CD14-positive monocyte (primary cell): Measurements from ENCODE around the gene NTN3. TPM values are rescaled to one million over a fixed set of nuclear protein-coding genes. Genes with fewer than 3 reads are reported as not detected.
A peak's percentile ranks its signal among the peaks of the same experiment; 100 is the strongest.

Experiments
- DNase-seq, 3 donors: peaks; one replicate each; pipeline ENCODE4 v3.0.0-alpha.2; 2011 to 2022
- H2AFZ ChIP-seq: 2 replicates; pipeline ENCODE4 v1.6.0; 2012; ENCODE audit warnings: mild to moderate bottlenecking, low read depth, low read length, inconsistent platforms; ENCODE audit not compliant: insufficient read depth, poor library complexity, severe bottlenecking
- H3K27ac ChIP-seq, 2 donors: 1 replicate in 1 of 2; 2 replicates in 1 of 2; pipeline ENCODE4 v1.5.1; 2012 to 2013; ENCODE audit warnings: low read length in 2 of 2, control low read depth in 1 of 2, inconsistent platforms in 1 of 2, low read depth in 1 of 2, mild to moderate bottlenecking in 1 of 2
- H3K27me3 ChIP-seq, 2 donors: one replicate each; pipeline versions ENCODE4 v1.6.0 to v1.6.1; 2011 to 2013; ENCODE audit warnings: low read length in 2 of 2; ENCODE audit not compliant: control insufficient read depth in 2 of 2, insufficient read depth in 2 of 2
- H3K36me3 ChIP-seq, 2 donors: replicated peaks in 1 of 2; 1 replicate in 1 of 2; 2 replicates in 1 of 2; pipeline versions ENCODE4 v1.5.1 to v1.6.1; 2012 to 2013; ENCODE audit warnings: low read length in 2 of 2, control low read depth in 1 of 2, inconsistent platforms in 1 of 2, mild to moderate bottlenecking in 1 of 2; ENCODE audit not compliant: insufficient read depth in 2 of 2, control insufficient read depth in 1 of 2
- H3K4me1 ChIP-seq, 2 donors: 1 replicate in 1 of 2; 2 replicates in 1 of 2; pipeline versions ENCODE4 v1.5.1 to v1.6.1; 2012 to 2013; ENCODE audit warnings: low read length in 2 of 2, control low read depth in 1 of 2, inconsistent platforms in 1 of 2, mild to moderate bottlenecking in 1 of 2, moderate library complexity in 1 of 2; ENCODE audit not compliant: insufficient read depth in 2 of 2, control insufficient read depth in 1 of 2
- H3K4me2 ChIP-seq: replicated peaks from 2 replicates; pipeline ENCODE3; 2012; ENCODE audit warnings: low read length, moderate library complexity, mild to moderate bottlenecking; ENCODE audit not compliant: poor library complexity, severe bottlenecking; ENCODE audit errors: extremely low read depth
- H3K4me3 ChIP-seq, 3 experiments: fragments of 200-600 bp in 1 of 3; sonication (generic) in 1 of 3; replicated peaks in 1 of 3; 1 replicate in 2 of 3; 2 replicates in 1 of 3; pipeline ENCODE4 v1.5.1; 2011 to 2013; ENCODE audit warnings: low read length in 3 of 3, mild to moderate bottlenecking in 3 of 3, control low read depth in 2 of 3, low read depth in 2 of 3, inconsistent platforms in 1 of 3, moderate library complexity in 1 of 3
- H3K79me2 ChIP-seq: 2 replicates; pipeline ENCODE4 v1.6.0; 2012; ENCODE audit warnings: mild to moderate bottlenecking, control low read depth, inconsistent platforms, low read length, moderate library complexity; ENCODE audit not compliant: insufficient read depth
- H3K9ac ChIP-seq: 2 replicates; pipeline ENCODE4 v1.6.0; 2017; ENCODE audit warnings: low read length, mild to moderate bottlenecking; ENCODE audit not compliant: insufficient read depth, poor library complexity, severe bottlenecking
- H3K9me3 ChIP-seq, 2 donors: replicated peaks in 1 of 2; 1 replicate in 1 of 2; 2 replicates in 1 of 2; pipeline versions ENCODE4 v1.5.1 to v1.6.1; 2012 to 2013; ENCODE audit warnings: low read length in 2 of 2, control low read depth in 1 of 2; ENCODE audit not compliant: control insufficient read depth in 1 of 2, insufficient read depth in 1 of 2
- H4K20me1 ChIP-seq: 2 replicates; pipeline ENCODE4 v1.6.0; 2012; ENCODE audit warnings: mild to moderate bottlenecking, low read length, control low read depth, moderate library complexity; ENCODE audit not compliant: insufficient read depth
- H3K27ac Mint-ChIP-seq, 7 donors: one replicate each; pipeline ENCODE4 v1.8.0; 2020; ENCODE audit warnings: mild to moderate bottlenecking in 7 of 7, mixed read lengths in 7 of 7, moderate library complexity in 6 of 7, inconsistent platforms in 2 of 7
- H3K27me3 Mint-ChIP-seq, 3 donors: one replicate each; pipeline ENCODE4 v1.8.0; 2021 to 2022; ENCODE audit warnings: low read depth in 3 of 3, mild to moderate bottlenecking in 3 of 3, mixed read lengths in 3 of 3, moderate library complexity in 3 of 3, inconsistent platforms in 1 of 3
- H3K36me3 Mint-ChIP-seq, 2 donors: one replicate each; pipeline ENCODE4 v1.8.0; 2020; ENCODE audit warnings: mixed read lengths in 2 of 2, inconsistent platforms in 1 of 2, mild to moderate bottlenecking in 1 of 2
- H3K4me1 Mint-ChIP-seq: one replicate; pipeline ENCODE4 v1.8.0; 2020; ENCODE audit warnings: mild to moderate bottlenecking, mixed read lengths
- H3K4me3 Mint-ChIP-seq, 2 donors: one replicate each; pipeline ENCODE4 v1.8.0; 2020; ENCODE audit warnings: mild to moderate bottlenecking in 2 of 2, mixed read lengths in 2 of 2, moderate library complexity in 1 of 2
- H3K9me3 Mint-ChIP-seq, 7 donors: one replicate each; pipeline ENCODE4 v1.8.0; 2020 to 2022; ENCODE audit warnings: mixed read lengths in 7 of 7, mild to moderate bottlenecking in 6 of 7, moderate library complexity in 6 of 7, inconsistent platforms in 2 of 7
- WGBS: methylation state at CpG from one replicate; pipeline ENCODE4 v1.1.5; 2013; ENCODE audit warnings: missing lambda C conversion rate; ENCODE audit not compliant: insufficient coverage; 5-methylcytosine and 5-hydroxymethylcytosine counted together
- intact Hi-C, 2 donors: fragments of 100-400 bp; cut with micrococcal nuclease; formaldehyde crosslinking; loops; one replicate each; pipeline versions ENCODE4 v1.15.0 to v1.15.1; 2023
- polyA plus RNA-seq, 3 donors: library from polyadenylated mRNA; depleted of rRNA in 1 of 3; unstranded in 2 of 3; stranded (reverse) in 1 of 3; fragments of 300-500 nt in 2 of 3; fragments of >200 nt in 1 of 3; fragmentation: Illumina TruSeq in 2 of 3; gene quantifications; 1 replicate in 2 of 3; 2 replicates in 1 of 3; pipeline ENCODE4 v1.2.3, GENCODE V29; 2012 to 2021
- TF ChIP-seq, protein P1 (sequence below): fragments of 200-600 bp; IDR thresholded peaks from one replicate; pipeline ENCODE4 v1.8.0; 2022; ENCODE audit warnings: antibody characterized with exemption, mild to moderate bottlenecking

The NTN3 gene
- polyA plus RNA-seq, 3 donors: not detected

DNA sequence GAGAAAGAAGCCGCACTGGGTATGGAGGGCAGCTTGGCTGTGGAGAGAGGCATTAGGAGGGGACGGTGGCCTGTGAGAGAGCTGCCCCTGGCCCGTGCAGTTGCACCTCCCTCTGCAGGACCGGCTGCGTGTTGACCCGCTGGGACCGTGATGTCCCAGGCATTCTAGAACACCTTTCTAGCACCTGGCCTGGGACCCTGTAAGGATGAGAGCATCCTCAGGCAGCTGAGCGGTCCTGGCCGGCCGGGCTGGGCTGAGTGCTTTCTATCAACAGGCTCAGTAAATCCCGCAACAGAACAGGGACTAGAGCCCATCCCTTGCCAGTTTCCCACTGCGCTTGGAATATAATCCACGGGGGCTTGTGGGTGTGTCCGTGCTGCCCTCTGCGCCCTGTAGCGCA lies 18.5 kb downstream of the NTN3 start:
- H3K4me1 Mint-ChIP-seq: peaks cover 34% of the 10 kb centered on the region
- peaks cover 2 to 4% (median 2%) of the 10 kb centered on the region in 3 donors for H3K27me3 Mint-ChIP-seq
- H3K9ac ChIP-seq: no peak overlapping the region
- H3K27ac ChIP-seq: no peak overlapping the region
- H3K27me3 ChIP-seq: no peaks in the 10 kb centered on the region
- DNase-seq: no peak
- no peak overlapping the region for H3K4me3 Mint-ChIP-seq
- H3K9me3 Mint-ChIP-seq: peaks cover 0 to 5% (median 2%) of the 10 kb centered on the region in 7 donors
- peaks cover 33 to 38% of the 10 kb centered on the region in 2 donors for H3K4me1 ChIP-seq
- peak overlapping the region in 1 of 7 donors; percentile 53 for H3K27ac Mint-ChIP-seq
- over 99% methylated on average over 16 of the region's 16 CpGs for WGBS
- H3K79me2 ChIP-seq: peaks cover 37% of the 10 kb centered on the region
- no peak overlapping the region for H2AFZ ChIP-seq
- intact Hi-C loops: loop anchor here in 1 of 2 donors (5.0 kb wide), 1 partner anchor 147 kb away; the partner anchor contains the start of gene ABCA3
- TF ChIP-seq, protein P1, sequence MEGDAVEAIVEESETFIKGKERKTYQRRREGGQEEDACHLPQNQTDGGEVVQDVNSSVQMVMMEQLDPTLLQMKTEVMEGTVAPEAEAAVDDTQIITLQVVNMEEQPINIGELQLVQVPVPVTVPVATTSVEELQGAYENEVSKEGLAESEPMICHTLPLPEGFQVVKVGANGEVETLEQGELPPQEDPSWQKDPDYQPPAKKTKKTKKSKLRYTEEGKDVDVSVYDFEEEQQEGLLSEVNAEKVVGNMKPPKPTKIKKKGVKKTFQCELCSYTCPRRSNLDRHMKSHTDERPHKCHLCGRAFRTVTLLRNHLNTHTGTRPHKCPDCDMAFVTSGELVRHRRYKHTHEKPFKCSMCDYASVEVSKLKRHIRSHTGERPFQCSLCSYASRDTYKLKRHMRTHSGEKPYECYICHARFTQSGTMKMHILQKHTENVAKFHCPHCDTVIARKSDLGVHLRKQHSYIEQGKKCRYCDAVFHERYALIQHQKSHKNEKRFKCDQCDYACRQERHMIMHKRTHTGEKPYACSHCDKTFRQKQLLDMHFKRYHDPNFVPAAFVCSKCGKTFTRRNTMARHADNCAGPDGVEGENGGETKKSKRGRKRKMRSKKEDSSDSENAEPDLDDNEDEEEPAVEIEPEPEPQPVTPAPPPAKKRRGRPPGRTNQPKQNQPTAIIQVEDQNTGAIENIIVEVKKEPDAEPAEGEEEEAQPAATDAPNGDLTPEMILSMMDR: no peak
- peaks cover 19 to 21% of the 10 kb centered on the region in 2 donors for H3K36me3 Mint-ChIP-seq
- no peak overlapping the region for H3K4me3 ChIP-seq
- H3K36me3 ChIP-seq: peaks cover 0 to 10% of the 10 kb centered on the region in 2 donors
- H3K4me2 ChIP-seq: no peak overlapping the region
- H3K9me3 ChIP-seq: no peaks in the 10 kb centered on the region
- H4K20me1 ChIP-seq: no peaks in the 10 kb centered on the region

- H3K9me3 ChIP-seq: no peaks in the 10 kb centered on the region
- DNase-seq: no peak
- intact Hi-C loops: no loop called here
- no peak overlapping the region for H3K27ac ChIP-seq
- peaks cover 0 to 10% of the 10 kb centered on the region in 2 donors for H3K36me3 ChIP-seq
- Mint-ChIP-seq H3K4me1 (peaks cover 29% of the 10 kb centered on the region), H3K36me3 (peaks cover 16 to 19% of the 10 kb centered on the region in 2 donors), H3K27me3 (peaks cover 2 to 4% (median 2%) of the 10 kb centered on the region in 3 donors), H3K4me3 (no peak overlapping the region), H3K27ac (no peak overlapping the region), H3K9me3 (peaks cover 0 to 5% (median 2%) of the 10 kb centered on the region in 7 donors)
- H3K4me2 ChIP-seq: no peak overlapping the region
- peaks cover 34 to 39% of the 10 kb centered on the region in 2 donors for H3K4me1 ChIP-seq
- peaks cover 39% of the 10 kb centered on the region for H3K79me2 ChIP-seq
- WGBS: 98% methylated on average over 14 of the region's 23 CpGs
- no peaks in the 10 kb centered on the region for H3K27me3 ChIP-seq
- TF ChIP-seq, protein P1: no peak
- no peak overlapping the region for H2AFZ ChIP-seq
- H3K4me3 ChIP-seq: no peak overlapping the region
- no peaks in the 10 kb centered on the region for H4K20me1 ChIP-seq
- H3K9ac ChIP-seq: no peak overlapping the region
These were observed 19.4 kb downstream of the NTN3 start for GRCh38 chr16:2490190-2491105.
